DOHH2 (cell line): ENCODE data around the gene PIN4.

Experiments used
- EZH2phosphoT487 ChIP-seq: fragments of 200-600 bp; sonication (generic); IDR thresholded peaks from 2 replicates; pipeline ENCODE4 v1.6.1; 2017; ENCODE audit warnings: borderline replicate concordance, mild to moderate bottlenecking, antibody characterized with exemption, low read length, moderate library complexity, mixed read lengths
- TF ChIP-seq, protein P1 (sequence below): fragments of 200-600 bp; sonication (generic); IDR thresholded peaks from one replicate; pipeline ENCODE4 v1.5.1; 2014; ENCODE audit warnings: antibody characterized with exemption, mild to moderate bottlenecking, low read depth, low read length; ENCODE audit not compliant: poor library complexity, severe bottlenecking

DNA sequence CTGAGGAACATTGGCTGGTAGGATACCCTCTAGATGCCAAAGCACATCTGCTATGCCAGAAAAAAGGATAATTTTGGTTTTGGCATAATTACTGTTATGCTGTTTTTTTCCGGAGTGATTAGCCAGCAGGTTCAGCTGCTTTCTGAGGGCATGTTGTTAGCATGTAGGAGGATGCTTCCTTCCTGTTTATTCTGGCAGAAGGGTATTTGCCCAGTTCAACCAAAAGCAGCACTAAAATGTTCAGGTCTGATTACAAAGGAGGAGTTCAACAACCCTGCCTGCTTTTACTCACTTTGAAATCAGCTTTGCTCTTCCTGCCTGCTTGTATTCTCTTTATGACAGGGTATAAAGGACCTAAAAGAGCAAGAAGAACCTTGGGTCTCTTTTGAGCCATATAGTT is 35.4 kb downstream of the PIN4 start:
- TF ChIP-seq, protein P1, sequence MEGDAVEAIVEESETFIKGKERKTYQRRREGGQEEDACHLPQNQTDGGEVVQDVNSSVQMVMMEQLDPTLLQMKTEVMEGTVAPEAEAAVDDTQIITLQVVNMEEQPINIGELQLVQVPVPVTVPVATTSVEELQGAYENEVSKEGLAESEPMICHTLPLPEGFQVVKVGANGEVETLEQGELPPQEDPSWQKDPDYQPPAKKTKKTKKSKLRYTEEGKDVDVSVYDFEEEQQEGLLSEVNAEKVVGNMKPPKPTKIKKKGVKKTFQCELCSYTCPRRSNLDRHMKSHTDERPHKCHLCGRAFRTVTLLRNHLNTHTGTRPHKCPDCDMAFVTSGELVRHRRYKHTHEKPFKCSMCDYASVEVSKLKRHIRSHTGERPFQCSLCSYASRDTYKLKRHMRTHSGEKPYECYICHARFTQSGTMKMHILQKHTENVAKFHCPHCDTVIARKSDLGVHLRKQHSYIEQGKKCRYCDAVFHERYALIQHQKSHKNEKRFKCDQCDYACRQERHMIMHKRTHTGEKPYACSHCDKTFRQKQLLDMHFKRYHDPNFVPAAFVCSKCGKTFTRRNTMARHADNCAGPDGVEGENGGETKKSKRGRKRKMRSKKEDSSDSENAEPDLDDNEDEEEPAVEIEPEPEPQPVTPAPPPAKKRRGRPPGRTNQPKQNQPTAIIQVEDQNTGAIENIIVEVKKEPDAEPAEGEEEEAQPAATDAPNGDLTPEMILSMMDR, result no peak
- TF ChIP-seq EZH2phosphoT487, result no peak
